GM21515 (cell line): ENCODE data around the gene DNAJC11.
A peak's percentile ranks its signal among the peaks of the same experiment; 100 is the strongest.
"Not testable (repeated sequence)": the region's sequence is repeated elsewhere in the genome, so short reads cannot be mapped to it uniquely, and the experiment has no call there.

Experiments used
- ATAC-seq: cut with Tn5 transposase; IDR thresholded peaks from one replicate; pipeline ENCODE4 v1.9.1; 2021; ENCODE audit not compliant: unreplicated experiment

DNAJC11 gene, protein sequence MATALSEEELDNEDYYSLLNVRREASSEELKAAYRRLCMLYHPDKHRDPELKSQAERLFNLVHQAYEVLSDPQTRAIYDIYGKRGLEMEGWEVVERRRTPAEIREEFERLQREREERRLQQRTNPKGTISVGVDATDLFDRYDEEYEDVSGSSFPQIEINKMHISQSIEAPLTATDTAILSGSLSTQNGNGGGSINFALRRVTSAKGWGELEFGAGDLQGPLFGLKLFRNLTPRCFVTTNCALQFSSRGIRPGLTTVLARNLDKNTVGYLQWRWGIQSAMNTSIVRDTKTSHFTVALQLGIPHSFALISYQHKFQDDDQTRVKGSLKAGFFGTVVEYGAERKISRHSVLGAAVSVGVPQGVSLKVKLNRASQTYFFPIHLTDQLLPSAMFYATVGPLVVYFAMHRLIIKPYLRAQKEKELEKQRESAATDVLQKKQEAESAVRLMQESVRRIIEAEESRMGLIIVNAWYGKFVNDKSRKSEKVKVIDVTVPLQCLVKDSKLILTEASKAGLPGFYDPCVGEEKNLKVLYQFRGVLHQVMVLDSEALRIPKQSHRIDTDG

DNA sequence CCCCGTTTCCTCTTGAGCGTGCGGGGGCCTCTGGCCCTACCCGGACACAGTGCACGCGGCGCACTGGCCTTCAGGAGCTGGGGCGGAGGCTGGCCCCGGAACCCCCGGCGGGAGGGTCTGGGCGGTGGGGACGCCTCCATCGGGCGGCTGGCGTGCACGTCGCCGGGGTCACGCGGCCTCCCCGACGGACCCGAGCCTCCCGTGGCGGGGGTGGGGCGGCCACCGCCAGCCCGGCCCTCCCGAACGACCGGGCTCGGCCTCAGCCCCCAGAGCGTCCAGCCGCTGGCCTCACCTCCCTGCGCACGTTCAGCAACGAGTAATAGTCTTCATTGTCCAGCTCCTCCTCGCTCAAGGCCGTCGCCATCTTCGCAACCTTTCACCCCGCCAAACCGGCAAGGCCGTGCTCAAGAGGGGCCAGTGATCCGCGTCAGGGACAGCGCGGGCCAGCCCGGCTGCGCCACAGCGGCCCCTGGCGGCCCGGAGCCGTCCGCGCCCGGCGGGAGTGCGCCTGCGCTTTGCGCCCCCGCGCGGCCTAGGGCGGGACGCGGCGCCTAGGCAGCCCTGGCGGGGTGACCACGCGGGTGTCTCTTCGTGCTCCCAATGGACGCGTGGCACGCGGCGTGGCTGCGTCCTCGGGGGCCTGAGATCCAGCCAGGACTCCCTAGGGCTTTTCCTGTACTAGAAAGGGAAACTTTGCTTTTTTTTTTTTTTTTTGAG is at the start of gene DNAJC11:
DNAJC11 (minus strand) TSS at position 380 of the 717 bp plus-strand sequence; CDS start at position 364, 16 bp downstream.
- ATAC-seq, result peak; percentile 88

DNA sequence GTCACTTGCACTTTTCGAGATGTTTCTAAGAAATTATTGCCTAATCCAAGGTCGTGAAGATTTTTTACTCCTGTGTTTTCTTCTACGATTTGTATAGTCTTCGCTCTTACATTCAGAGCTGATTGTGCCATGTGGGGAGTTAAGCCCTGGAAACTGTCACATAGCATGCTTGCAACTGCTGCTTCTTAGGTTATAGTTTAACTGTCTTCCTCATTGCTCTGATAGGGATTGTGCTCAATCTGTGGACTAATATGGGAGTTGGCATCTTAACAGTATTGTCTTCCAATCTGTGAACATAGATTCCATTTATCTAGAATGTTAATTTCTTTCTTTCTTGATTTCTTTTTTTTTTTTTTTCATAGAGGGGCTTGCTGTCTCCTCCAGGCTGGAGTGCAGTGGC is 48.9 kb upstream of the DNAJC11 start:
- no peak for ATAC-seq

DNA sequence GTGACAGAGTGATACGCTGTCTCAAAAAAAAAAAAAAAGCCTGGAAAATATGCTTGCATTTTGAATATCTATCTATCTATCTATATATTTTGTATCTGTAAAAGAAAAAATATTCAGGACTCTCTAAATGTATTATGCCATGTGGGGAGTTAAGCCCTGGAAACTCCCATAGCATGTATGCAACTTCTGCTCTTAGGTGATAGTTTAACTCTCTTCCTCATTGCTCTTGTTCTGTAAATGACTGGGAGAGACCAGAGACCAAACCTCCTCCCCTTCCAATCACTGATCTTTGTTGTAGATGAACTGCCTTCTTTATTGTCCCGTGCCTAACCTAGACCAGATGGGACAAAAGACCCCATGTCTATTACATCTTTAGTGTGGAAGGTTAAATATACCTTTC is 46.1 kb upstream of the DNAJC11 start:
- no peak for ATAC-seq

DNA sequence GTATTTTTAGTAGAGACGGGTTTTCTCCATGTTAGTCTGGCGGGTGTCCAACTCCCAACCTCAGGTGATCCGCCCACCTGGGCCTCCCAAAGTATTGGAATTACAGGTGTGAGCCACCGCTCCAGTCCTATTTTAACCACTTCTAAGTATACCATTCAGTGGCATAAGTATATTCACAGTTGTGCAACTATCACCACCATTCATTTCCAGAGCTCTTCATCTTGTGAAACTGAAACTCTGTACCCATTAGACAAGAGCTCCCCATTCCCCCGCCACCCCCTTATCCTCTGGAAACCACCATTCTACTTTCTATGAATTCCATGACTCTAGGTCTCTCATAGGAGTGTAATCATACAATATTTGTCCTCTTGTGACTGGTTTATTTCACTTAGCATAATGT is 43.5 kb upstream of the DNAJC11 start:
- no peak for ATAC-seq

GRCh38 chr1:6743189-6744101 is 41.8 kb upstream of the DNAJC11 start:
- no peak for ATAC-seq

DNA sequence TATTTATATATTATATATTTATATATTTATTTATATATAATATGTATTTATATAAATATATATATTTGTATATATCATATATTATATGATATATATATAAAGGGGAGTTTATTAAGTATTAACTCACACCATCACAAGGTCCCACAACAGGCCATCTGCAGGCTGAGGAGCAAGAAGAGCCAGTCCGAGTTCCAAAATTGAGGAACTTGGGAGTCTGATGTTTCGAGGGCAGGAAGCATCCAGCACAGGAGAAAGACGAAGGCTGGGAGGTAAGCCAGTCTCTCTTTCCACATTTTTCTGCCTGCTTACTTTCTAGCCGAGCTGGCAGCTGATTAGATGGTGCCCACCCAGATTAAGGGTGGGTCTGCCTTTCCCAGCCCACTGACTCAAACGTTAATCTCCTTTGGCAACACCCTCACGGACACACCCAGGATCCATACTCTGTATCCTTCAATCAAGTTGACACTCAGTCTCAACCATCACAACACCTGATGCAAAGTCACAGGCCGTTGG is 41.1 kb upstream of the DNAJC11 start:
- ATAC-seq, result not testable (repeated sequence)

- no peak for ATAC-seq
Observed at GRCh38 chr1:6738987-6739676, 37.5 kb upstream of the DNAJC11 start.

DNA sequence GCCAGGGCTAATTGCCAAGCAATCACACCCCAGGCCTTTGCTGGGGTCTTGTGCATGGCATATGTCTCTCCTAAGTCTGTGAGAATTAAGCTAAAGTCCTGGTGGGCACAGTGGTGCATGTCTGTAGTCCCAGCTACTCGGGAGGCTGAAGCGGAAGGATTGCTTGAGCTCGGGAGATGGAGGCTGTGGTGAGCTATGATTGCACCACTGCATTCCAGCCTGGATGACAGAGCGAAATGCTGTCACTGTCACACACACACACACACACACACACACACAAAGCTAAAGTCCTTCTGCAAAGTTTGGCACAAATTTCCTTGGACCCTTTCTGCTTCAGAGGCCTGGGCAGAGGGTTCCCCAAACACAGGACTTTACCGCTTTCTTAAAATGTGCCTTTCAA is 31.3 kb upstream of the DNAJC11 start:
- no peak for ATAC-seq

DNA sequence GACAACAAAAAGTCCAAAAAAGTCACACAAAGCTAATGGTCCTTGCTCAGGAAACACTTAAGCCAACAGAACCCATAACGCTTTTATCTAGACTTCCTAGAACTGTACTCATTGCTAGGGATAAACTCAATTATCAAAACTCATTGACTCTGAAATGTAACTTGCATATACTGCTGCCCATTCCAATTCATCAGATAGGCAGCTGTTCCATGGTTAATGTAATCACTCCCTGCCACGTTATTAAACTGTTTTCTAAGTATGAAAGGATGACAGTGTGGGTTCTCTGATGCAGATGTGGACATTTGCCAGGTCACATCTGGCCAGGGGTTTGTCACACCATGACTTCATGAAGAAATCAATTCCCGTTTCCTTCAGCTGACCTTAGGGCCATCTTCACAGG is 30.3 kb upstream of the DNAJC11 start:
- ATAC-seq, result no peak

GRCh38 chr1:6730880-6731279 is 29.3 kb upstream of the DNAJC11 start:
- ATAC-seq, result no peak

- ATAC-seq, result no peak
Observed at GRCh38 chr1:6730473-6730872, 28.9 kb upstream of the DNAJC11 start.

DNA sequence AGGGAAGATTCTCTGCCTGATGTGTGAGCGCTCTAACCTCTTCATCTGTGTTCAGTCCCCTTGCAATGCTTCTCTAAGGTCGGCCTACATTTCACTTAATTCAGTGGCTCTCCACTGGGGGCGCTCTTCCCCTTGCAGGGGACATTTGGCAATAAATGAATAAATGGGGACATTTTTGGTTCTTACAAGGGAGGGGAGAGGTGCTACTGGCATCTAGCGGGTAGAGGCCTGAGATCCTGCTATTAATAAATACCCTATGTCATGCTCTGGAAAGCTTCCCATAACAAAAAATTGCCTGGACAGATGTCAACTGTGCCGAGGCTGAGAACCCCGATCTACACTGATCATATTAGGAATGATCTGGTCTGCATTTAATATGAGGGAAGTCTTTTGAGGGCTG is 25.9 kb upstream of the DNAJC11 start:
- ATAC-seq, result no peak

DNA sequence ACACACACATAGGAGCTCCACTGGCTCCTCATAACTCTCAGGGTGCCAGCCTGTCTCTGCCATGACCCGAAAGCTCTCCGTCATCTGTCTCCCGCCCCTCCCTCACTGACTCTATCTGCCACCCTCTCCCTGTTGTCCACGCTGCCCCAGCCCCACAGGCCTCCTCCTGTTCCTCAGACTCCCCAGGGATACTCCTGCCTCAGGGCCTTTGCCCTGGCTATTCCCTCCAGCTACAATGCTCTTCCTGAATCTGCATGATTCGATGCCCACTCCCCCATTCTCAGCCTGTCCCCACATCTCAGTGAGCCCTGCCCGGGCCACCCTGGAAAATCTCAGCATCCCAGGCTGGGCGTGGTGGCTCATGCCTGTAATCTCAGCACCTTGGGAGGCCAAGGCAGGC is 24.6 kb upstream of the DNAJC11 start:
- no peak for ATAC-seq

DNA sequence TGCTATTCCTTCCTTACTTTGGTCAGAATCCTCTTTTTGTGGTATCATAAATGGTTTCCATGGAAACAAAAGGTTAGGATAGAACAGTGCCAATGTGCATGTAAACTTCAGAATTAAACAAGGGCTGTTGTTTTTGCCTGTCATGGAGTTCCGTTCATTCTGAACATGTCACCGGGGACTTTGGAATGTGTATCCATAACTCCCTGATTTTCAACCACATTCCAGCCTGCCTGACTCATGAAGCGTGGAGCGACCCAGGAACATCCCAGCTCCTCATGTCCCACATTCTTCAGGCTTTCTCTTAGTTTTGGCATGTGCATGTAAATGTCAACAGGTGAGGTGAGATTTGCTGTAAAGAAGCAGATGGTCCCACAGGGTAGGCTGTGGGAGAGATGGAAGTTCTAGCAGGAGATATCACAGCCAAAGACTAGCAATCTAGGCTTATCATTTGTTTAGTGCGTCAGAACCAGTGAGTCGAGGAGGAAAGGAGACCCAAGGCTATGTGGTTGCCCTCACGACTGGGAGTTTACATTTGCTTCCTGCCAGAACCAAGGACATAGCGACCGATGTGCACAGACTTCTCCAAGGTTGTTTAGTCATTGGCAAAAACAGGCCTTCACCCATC is 23.0 kb upstream of the DNAJC11 start:
- ATAC-seq, result no peak

DNA sequence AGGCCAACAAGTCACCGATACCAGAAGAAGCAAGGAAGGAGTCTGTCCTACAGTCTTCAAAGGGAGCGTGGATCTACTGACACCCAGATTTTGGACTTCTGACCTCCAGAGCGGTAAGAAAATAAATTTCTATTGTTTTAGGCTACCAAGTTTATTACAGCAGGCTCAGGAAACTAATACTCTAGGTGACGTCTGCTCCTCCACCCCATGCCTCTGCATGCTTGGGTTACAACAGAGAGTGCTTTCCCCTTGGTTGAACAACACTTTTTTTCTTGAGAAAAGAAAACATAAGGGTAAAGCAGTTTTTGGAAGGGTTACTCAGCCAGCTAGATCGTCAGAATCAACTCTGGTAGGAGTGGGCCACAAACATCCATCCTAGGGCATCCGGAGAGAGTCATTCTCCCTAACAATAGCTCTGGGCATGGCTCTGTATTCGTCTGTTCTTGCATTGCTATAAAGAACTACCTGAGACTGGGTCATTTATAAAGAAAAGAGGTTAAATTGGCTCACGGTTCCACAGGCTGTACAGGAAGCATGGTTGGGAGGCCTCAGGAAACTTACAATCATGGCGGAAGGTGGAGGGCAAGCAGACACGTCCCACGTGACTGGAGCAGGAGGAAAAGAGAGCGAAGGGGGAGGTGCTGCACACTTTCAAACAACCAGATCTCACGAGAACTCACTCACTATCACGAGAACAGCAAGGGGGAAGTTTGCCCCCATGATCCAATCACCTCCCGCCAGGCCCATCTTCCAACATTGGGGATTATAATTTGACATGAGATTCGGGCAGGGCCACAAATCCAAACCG is 22.2 kb upstream of the DNAJC11 start:
- no peak for ATAC-seq

GRCh38 chr1:6711174-6711573 is 9.6 kb upstream of the DNAJC11 start:
- no peak for ATAC-seq

GRCh38 chr1:6704746-6705145 is 3.1 kb upstream of the DNAJC11 start:
- ATAC-seq, result no peak

DNA sequence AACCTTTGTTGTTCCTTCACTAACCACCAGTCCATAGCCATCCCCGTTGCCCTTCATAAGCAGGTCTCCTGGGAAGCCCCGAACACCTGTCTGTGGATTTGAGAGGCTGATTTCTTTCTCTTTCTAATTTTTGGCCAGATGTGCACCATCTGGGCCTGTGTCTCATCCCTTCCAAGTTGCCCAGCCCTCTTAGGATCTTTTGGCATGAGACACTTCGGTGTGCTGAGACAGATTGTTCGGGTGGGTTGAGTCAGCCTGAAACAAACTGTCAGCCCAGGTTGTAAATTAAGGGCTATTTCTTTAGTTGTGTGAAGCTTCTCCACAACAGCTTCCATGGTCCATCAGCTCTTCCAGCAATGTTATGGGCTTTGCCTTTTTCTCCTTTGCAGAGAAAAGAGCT is 1.4 kb upstream of the DNAJC11 start:
- ATAC-seq, result no peak

- peak; percentile 2 for ATAC-seq
Observed at GRCh38 chr1:6700853-6701436, 671 bp downstream of the DNAJC11 start.
